ENCODE data around the gene EREG.
A peak's percentile ranks its signal among the peaks of the same experiment; 100 is the strongest.
"Not testable (repeated sequence)": the region's sequence is repeated elsewhere in the genome, so short reads cannot be mapped to it uniquely, and the experiment has no call there.

Gene EREG

DNA sequence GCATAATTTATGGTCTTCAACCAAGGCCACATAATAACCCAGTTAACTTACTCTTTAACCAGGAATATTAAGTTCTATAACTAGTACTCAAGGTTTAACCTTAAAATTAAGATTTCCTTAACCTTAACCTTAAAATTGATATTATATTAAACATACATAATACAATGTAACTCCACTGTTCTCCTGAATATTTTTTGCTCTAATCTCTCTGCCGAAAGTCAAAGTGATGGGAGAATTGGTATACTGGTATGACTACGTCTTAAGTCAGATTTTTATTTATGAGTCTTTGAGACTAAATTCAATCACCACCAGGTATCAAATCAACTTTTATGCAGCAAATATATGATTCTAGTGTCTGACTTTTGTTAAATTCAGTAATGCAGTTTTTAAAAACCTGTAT is 22.8 kb downstream of the EREG start:
- TF ChIP-seq POLR2A (IDR thresholded peaks at IDR 0.05; ENCODE audit: low read length), result no peak
- TF ChIP-seq GATA1 (IDR thresholded peaks at IDR 0.05; ENCODE audit: low read depth, low read length), result no peak
- DNase-seq, result no peak

GRCh38 chr4:74389494-74389893 is 24.5 kb downstream of the EREG start:
- TF ChIP-seq POLR2A (IDR thresholded peaks at IDR 0.05; ENCODE audit: low read length) (no peak), GATA1 (IDR thresholded peaks at IDR 0.05; ENCODE audit: low read depth, low read length) (no peak)
- no peak for DNase-seq

DNA sequence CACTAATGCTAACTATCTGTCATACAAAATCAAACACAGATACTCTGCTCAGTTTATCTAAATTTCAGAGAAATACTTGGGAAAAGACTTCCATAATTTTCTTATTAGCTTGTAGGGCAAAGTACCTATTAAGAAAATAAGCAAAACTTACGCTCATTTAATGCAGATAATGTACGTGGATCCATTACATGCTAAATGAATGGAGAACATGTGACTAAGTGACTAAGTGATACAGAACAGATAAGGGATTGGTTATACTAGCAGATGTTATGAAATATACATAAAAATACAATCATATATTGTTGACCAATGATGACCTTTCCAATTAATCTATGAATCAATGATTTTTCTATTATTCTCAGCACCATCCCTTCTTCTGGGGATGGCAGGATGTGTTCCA is 25.7 kb downstream of the EREG start:
- TF ChIP-seq POLR2A (IDR thresholded peaks at IDR 0.05; ENCODE audit: low read length), result no peak
- TF ChIP-seq GATA1 (IDR thresholded peaks at IDR 0.05; ENCODE audit: low read depth, low read length), result no peak
- DNase-seq, result no peak

DNA sequence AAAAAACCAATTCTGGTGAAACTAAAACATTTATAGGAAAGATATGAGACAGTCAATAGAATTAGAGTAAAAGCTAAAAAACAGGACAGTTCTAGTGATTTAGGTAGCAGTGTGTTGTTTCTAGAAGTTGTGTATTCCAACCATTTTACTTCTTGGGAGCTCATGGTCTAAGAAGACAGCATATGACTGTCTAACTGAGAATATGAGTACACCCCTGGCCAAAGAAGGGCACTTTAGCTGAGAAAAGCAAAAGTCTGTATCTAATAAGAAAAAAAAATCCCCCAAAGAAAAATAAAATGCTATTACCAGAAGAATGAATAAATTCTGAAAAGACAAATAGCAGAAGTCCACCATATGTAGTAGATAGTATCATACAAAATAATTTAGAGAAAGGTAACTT is 26.4 kb downstream of the EREG start:
- TF ChIP-seq POLR2A (IDR thresholded peaks at IDR 0.05; ENCODE audit: low read length) (no peak), GATA1 (IDR thresholded peaks at IDR 0.05; ENCODE audit: low read depth, low read length) (no peak)
- DNase-seq, result no peak

GRCh38 chr4:74391890-74392475 is 27.0 kb downstream of the EREG start:
- TF ChIP-seq POLR2A (IDR thresholded peaks at IDR 0.05; ENCODE audit: low read length) (no peak), GATA1 (IDR thresholded peaks at IDR 0.05; ENCODE audit: low read depth, low read length) (no peak)
- DNase-seq, result peak in 1 of 2 experiments; percentile 22

- peak in 1 of 2 experiments; percentile 5 for DNase-seq
- TF ChIP-seq GATA1 (IDR thresholded peaks at IDR 0.05; ENCODE audit: low read depth, low read length), result no peak
- no peak for TF ChIP-seq POLR2A (IDR thresholded peaks at IDR 0.05; ENCODE audit: low read length)
These were observed 29.7 kb downstream of the EREG start for GRCh38 chr4:74394476-74395136.

GRCh38 chr4:74395633-74396032 is 30.7 kb downstream of the EREG start:
- TF ChIP-seq GATA1 (IDR thresholded peaks at IDR 0.05; ENCODE audit: low read depth, low read length), result no peak
- no peak for TF ChIP-seq POLR2A (IDR thresholded peaks at IDR 0.05; ENCODE audit: low read length)
- no peak for DNase-seq

DNA sequence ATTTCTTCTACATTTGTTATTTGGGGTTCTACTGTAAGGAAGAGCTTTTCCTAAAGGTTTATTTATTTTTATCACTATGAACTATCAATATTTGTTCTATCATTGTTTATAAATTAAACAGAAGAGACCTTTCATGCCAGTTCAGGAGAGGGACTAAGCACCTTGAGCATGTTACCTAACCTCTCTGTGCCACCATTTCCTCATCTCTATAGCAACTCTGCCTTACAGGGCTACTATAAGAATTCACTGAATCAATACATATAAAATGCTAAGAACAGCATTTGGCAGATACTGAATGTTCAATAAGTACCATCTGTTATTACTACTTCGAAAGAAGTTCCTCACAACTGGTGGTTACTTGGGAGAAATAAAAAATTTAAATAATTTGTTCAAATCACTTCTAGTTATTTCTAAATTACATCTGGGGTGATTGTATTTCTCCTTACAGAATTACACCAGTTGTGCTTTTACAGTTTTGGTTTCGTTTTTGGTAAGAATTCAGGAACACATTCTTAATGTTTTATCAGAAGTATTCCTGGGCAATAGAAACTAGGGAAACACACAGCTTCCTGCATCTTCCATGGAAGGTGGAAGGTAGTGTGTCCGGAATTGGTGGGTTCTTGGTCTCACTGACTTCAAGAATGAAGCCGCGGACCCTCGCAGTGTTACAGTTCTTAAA is 32.9 kb downstream of the EREG start:
- TF ChIP-seq GATA1 (IDR thresholded peaks at IDR 0.05; ENCODE audit: low read depth, low read length) (no peak), POLR2A (IDR thresholded peaks at IDR 0.05; ENCODE audit: low read length) (no peak)

DNA sequence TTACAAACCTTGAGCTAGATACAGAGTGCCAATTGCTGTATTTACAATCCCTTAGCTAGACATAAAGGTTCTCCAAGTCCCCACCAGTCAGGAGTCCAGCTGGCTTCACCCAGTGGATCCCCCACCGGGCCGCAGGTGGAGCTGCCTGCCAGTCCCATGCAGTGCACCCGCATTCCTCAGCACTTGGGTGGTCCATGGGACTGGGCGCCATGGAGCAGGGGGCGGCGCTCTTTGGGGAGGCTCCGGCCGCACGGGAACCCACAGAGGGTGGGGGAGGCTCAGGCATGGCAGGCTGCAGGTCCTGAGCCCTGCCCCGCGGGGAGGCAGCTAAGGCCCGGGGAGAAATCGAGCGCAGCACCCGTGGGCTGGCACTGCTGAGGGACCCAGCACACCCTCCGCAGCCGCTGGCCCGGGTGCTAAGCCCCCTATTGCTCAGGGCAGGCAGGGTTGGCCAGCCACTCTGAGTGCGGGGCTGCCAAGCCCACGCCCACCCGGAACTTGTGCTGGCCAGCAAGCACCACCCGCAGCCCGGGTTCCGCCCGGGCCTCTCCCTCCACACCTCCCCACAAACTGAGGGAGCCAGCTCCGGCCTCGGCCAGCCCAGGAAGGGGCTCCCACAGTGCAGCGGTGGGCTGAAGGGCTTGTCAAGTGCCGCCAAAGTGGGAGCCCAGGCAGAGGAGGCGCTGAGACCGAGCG is 34.1 kb downstream of the EREG start:
- DNase-seq, result not testable (repeated sequence)

More for the DNA sequence above, 32.9 kb downstream of the EREG start:
- peak; percentile 15 to 37 for DNase-seq

GRCh38 chr4:74400395-74400794 is 35.5 kb downstream of the EREG start:
- DNase-seq, result no peak
- TF ChIP-seq POLR2A (IDR thresholded peaks at IDR 0.05; ENCODE audit: low read length) (no peak), GATA1 (IDR thresholded peaks at IDR 0.05; ENCODE audit: low read depth, low read length) (no peak)

- no peak for DNase-seq
These were observed 37.9 kb downstream of the EREG start for GRCh38 chr4:74402692-74403456.

DNA sequence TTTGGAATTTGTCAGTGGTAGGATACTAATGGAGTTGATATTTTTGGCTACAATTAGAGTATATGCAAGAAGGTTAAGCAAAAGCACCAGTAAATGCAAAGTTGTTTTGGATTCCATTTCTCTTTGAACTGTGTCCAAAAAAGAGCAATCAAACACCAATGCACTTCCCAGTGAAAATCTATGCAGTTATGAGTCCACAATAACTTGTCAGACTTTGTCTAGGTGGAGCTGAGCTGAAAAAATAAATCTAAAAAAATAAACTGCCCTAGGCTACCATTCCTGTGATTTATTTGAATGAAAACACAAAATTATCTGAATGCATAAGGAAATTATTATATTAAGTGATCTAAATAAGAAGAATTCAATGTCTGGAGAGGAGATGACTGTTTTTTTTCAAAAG is 42.9 kb downstream of the EREG start:
- no peak for DNase-seq
- TF ChIP-seq POLR2A (IDR thresholded peaks at IDR 0.05; ENCODE audit: low read length) (no peak), GATA1 (IDR thresholded peaks at IDR 0.05; ENCODE audit: low read depth, low read length) (no peak)

More at GRCh38 chr4:74402692-74403456, 37.9 kb downstream of the EREG start:
- TF ChIP-seq POLR2A (IDR thresholded peaks at IDR 0.05; ENCODE audit: low read length) (no peak), GATA1 (IDR thresholded peaks at IDR 0.05; ENCODE audit: low read depth, low read length) (no peak)

DNA sequence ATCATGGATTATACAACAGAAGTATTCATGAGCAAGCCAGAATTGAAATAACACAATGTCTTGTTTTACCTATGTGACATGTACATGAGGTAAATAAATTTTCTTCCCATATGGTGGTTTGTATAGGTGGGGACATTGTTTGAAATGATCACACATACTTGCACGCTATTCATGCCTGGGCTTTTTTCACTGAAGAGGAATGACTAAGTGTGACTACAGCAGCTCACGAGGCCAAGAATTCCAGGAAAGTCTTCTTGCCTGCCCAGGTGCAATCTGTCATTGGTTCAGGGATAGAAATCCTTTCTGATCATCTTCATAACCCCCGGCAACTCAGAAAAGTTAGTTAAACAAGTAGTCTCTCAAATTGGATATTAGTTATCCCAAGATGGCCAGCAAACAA is 43.7 kb downstream of the EREG start:
- DNase-seq, result no peak

GRCh38 chr4:74410272-74410671 is 45.3 kb downstream of the EREG start:
- TF ChIP-seq GATA1 (IDR thresholded peaks at IDR 0.05; ENCODE audit: low read depth, low read length), result no peak
- no peak for TF ChIP-seq POLR2A (IDR thresholded peaks at IDR 0.05; ENCODE audit: low read length)

More for the DNA sequence above, 43.7 kb downstream of the EREG start:
- no peak for TF ChIP-seq POLR2A (IDR thresholded peaks at IDR 0.05; ENCODE audit: low read length)
- TF ChIP-seq GATA1 (IDR thresholded peaks at IDR 0.05; ENCODE audit: low read depth, low read length), result no peak

More at GRCh38 chr4:74410272-74410671, 45.3 kb downstream of the EREG start:
- no peak for DNase-seq
